ENCODE measurements around the gene ZDHHC11B.

The ZDHHC11B gene

GRCh38 chr5:664994-665360, 119.6 kb downstream of the ZDHHC11B start:
- TF ChIP-seq ZSCAN18 (tag by site-specific recombination; IDR thresholded peaks at IDR 0.05): no peak
- no peak for TF ChIP-seq ZNF514 (tag by site-specific recombination; IDR thresholded peaks at IDR 0.05)
- TF ChIP-seq ZNF658 (tag by site-specific recombination; IDR thresholded peaks at IDR 0.05): no peak
- no peak for TF ChIP-seq OVOL3 (tag by site-specific recombination; IDR thresholded peaks at IDR 0.05)
- no peak for TF ChIP-seq ZNF558 (tag by site-specific recombination; IDR thresholded peaks at IDR 0.05)
- no peak for TF ChIP-seq ZNF133 (tag by site-specific recombination; IDR thresholded peaks at IDR 0.05)
- no peak for TF ChIP-seq GLI2 (tag by site-specific recombination; IDR thresholded peaks at IDR 0.05; ENCODE audit: borderline replicate concordance, low read depth)
- TF ChIP-seq ZNF138 (tag by site-specific recombination; IDR thresholded peaks at IDR 0.05; ENCODE audit: borderline replicate concordance): no peak
- TF ChIP-seq IKZF3 (tag by site-specific recombination; IDR thresholded peaks at IDR 0.05): no peak
- TF ChIP-seq HOXA7 (CRISPR knock-in tag; IDR thresholded peaks at IDR 0.05; ENCODE audit: borderline replicate concordance): no peak
- TF ChIP-seq GLIS1 (tag by site-specific recombination; IDR thresholded peaks at IDR 0.05): no peak
- H3K9me3 ChIP-seq (ENCODE audit: control insufficient read depth, insufficient read depth, low read depth, low read length): no peaks in the 10 kb centered on the region
- peaks cover 0 to 80% of the 10 kb centered on the region in 2 experiments; a peak in 1 of 3 replicates for H3K36me3 ChIP-seq (ENCODE audit: control insufficient read depth in 2 of 2, insufficient read depth in 1 of 2, low read length in 2 of 2)
- ChIA-PET CTCF (no interaction called here), POLR2A (no interaction called here)
- no peaks in the 10 kb centered on the region for H3K4me1 ChIP-seq (ENCODE audit: control insufficient read depth, insufficient read depth, low read length)
- no peak overlapping the region for H3K27ac ChIP-seq (ENCODE audit: extremely low read depth, low read depth, low read length)
- H3K4me3 ChIP-seq (ENCODE audit: low read depth, low read length): no peak overlapping the region

GRCh38 chr5:664343-664993, 120.1 kb downstream of the ZDHHC11B start:
- ChIA-PET POLR2A (no interaction called here), CTCF (interaction anchor here (0.6 kb wide), 1 partner anchor 209 kb away, joined by 3 read pairs; no protein-coding TSS in a partner anchor)
- TF ChIP-seq ZNF169 (tag by site-specific recombination; IDR thresholded peaks at IDR 0.05) (no peak), PRDM6 (tag by site-specific recombination; IDR thresholded peaks at IDR 0.05) (no peak), ZSCAN18 (tag by site-specific recombination; IDR thresholded peaks at IDR 0.05) (no peak), ZNF513 (tag by site-specific recombination; IDR thresholded peaks at IDR 0.05) (no peak), ZNF530 (tag by site-specific recombination; IDR thresholded peaks at IDR 0.05; ENCODE audit: low read depth) (no peak), ZNF558 (tag by site-specific recombination; IDR thresholded peaks at IDR 0.05) (no peak)

More at GRCh38 chr5:664343-664993, 120.1 kb downstream of the ZDHHC11B start:
- H3K27ac ChIP-seq (ENCODE audit: extremely low read depth, low read depth, low read length): no peak overlapping the region
- H3K9me3 ChIP-seq (ENCODE audit: control insufficient read depth, insufficient read depth, low read depth, low read length): no peaks in the 10 kb centered on the region
- peaks cover 0 to 85% of the 10 kb centered on the region in 2 experiments; a peak in 1 of 3 replicates for H3K36me3 ChIP-seq (ENCODE audit: control insufficient read depth in 2 of 2, insufficient read depth in 1 of 2, low read length in 2 of 2)
- no peak overlapping the region for H3K4me3 ChIP-seq (ENCODE audit: low read depth, low read length)
- H3K4me1 ChIP-seq (ENCODE audit: control insufficient read depth, insufficient read depth, low read length): no peaks in the 10 kb centered on the region
